HL-60 (cell line): ENCODE measurements around the gene PAMR1.

Experiments
- DNase-seq, 2 experiments: peaks; one replicate each; pipeline ENCODE4 v3.0.0-alpha.2; 2010 to 2020; ENCODE audit warnings: low read depth in 1 of 2, low spot score in 1 of 2
- H3K27ac ChIP-seq: fragments of 250-450 bp; sonication (Bioruptor Pico); replicated peaks from 2 replicates; pipeline ENCODE4 v1.5.1; 2020; ENCODE audit warnings: mild to moderate bottlenecking, moderate library complexity
- H3K27me3 ChIP-seq: fragments of 250-450 bp; sonication (Bioruptor Pico); 2 replicates; pipeline ENCODE4 v1.5.1; 2021; ENCODE audit warnings: mild to moderate bottlenecking, moderate library complexity; ENCODE audit not compliant: insufficient read depth, poor library complexity, severe bottlenecking
- H3K4me3 ChIP-seq: replicated peaks from 2 replicates; pipeline ENCODE4 v1.5.1; 2011; ENCODE audit warnings: mild to moderate bottlenecking, control low read depth, low read length; ENCODE audit not compliant: insufficient read depth
- GABPA ChIP-seq: IDR thresholded peaks from 2 replicates; pipeline ENCODE4 v1.6.1; 2012; ENCODE audit warnings: low read depth
- POLR2AphosphoS5 ChIP-seq: IDR thresholded peaks from 2 replicates; pipeline ENCODE4 v1.6.1; 2012; ENCODE audit warnings: low read depth
- SPI1 ChIP-seq: IDR thresholded peaks from 2 replicates; pipeline ENCODE4 v1.6.1; 2012; ENCODE audit warnings: low read depth, mild to moderate bottlenecking, borderline replicate concordance
- TF ChIP-seq, protein P1 (sequence below): IDR thresholded peaks from one replicate; pipeline ENCODE4 v1.5.1; 2011; ENCODE audit warnings: low read length, control low read depth, inconsistent platforms; ENCODE audit not compliant: insufficient read depth
- TF ChIP-seq, protein P2 (sequence below): IDR thresholded peaks from 2 replicates; pipeline ENCODE4 v1.6.1; 2012; ENCODE audit warnings: low read depth; ENCODE audit not compliant: insufficient replicate concordance

PAMR1 gene

DNA sequence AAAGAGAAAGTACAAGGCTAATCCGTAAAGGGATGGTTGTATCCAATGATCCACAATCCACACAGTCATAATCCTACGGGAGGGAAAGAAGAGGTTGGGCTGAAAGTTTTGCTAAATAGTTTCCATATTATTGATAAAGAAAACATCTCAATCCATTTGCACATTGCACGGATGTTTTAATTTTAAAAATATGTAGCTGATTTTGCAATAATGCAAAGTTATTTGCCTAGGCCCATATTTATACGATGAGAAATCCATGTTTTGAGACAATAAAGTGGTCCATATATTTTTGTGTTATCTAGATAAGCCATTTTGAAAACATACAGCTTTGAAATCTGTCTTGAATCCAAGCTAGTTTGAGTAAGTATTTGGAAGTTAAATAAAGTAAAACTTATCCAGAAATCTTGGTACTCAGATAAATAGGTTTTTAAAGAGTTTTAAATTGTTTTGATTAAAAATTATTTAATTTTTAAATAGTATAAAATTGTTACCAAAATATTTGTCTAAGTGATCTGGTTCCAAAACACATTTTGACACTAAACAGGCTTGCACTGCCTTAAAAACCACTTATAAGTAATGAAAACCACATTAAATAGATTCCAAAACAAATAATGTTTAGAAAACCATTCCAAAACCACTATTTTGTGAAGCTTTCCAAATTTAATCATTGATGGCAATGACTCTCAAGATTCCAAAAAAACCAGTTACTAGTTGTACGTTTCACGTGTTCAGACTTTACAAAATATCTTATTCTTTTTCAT, 38.2 kb upstream of the PAMR1 start:
- H3K4me3 ChIP-seq, result no peak overlapping the region
- TF ChIP-seq SPI1, result no peak
- TF ChIP-seq, protein P1, sequence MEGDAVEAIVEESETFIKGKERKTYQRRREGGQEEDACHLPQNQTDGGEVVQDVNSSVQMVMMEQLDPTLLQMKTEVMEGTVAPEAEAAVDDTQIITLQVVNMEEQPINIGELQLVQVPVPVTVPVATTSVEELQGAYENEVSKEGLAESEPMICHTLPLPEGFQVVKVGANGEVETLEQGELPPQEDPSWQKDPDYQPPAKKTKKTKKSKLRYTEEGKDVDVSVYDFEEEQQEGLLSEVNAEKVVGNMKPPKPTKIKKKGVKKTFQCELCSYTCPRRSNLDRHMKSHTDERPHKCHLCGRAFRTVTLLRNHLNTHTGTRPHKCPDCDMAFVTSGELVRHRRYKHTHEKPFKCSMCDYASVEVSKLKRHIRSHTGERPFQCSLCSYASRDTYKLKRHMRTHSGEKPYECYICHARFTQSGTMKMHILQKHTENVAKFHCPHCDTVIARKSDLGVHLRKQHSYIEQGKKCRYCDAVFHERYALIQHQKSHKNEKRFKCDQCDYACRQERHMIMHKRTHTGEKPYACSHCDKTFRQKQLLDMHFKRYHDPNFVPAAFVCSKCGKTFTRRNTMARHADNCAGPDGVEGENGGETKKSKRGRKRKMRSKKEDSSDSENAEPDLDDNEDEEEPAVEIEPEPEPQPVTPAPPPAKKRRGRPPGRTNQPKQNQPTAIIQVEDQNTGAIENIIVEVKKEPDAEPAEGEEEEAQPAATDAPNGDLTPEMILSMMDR, result no peak
- TF ChIP-seq, protein P2, sequence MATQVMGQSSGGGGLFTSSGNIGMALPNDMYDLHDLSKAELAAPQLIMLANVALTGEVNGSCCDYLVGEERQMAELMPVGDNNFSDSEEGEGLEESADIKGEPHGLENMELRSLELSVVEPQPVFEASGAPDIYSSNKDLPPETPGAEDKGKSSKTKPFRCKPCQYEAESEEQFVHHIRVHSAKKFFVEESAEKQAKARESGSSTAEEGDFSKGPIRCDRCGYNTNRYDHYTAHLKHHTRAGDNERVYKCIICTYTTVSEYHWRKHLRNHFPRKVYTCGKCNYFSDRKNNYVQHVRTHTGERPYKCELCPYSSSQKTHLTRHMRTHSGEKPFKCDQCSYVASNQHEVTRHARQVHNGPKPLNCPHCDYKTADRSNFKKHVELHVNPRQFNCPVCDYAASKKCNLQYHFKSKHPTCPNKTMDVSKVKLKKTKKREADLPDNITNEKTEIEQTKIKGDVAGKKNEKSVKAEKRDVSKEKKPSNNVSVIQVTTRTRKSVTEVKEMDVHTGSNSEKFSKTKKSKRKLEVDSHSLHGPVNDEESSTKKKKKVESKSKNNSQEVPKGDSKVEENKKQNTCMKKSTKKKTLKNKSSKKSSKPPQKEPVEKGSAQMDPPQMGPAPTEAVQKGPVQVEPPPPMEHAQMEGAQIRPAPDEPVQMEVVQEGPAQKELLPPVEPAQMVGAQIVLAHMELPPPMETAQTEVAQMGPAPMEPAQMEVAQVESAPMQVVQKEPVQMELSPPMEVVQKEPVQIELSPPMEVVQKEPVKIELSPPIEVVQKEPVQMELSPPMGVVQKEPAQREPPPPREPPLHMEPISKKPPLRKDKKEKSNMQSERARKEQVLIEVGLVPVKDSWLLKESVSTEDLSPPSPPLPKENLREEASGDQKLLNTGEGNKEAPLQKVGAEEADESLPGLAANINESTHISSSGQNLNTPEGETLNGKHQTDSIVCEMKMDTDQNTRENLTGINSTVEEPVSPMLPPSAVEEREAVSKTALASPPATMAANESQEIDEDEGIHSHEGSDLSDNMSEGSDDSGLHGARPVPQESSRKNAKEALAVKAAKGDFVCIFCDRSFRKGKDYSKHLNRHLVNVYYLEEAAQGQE, result no peak
- no peak for TF ChIP-seq POLR2AphosphoS5
- no peak for TF ChIP-seq GABPA
- H3K27ac ChIP-seq, result no peak overlapping the region

DNA sequence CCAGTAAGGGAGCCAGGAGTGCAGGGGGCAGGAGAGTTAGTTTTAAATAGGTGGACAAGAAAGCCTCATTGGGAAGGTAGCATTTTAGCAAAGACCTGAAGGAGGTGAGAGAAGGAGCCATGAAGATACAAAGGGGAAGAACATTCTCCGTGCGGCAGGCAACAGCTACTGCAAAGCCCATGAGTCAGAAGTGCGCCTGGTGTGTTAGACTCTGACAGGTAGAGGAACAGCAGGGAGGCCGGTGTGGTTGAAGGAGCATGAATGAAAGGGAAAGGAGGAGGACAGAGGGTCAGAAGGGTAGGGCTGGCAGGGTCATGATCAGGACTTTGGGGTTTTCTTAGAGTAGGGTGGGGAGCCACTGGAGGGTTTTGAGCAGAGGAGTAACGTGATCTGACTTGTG, 34.5 kb upstream of the PAMR1 start:
- Histone ChIP-seq H3K4me3 (no peak overlapping the region), H3K27ac (no peak overlapping the region), H3K27me3 (peaks cover 5% of the 10 kb centered on the region)
- no peak for DNase-seq
- no peak for TF ChIP-seq GABPA
- no peak for TF ChIP-seq SPI1
- no peak for TF ChIP-seq POLR2AphosphoS5
- TF ChIP-seq, protein P2, result no peak
- TF ChIP-seq, protein P1, result no peak

More for the DNA sequence above, 38.2 kb upstream of the PAMR1 start:
- no peak for DNase-seq
- peaks cover 4% of the 10 kb centered on the region for H3K27me3 ChIP-seq

DNA sequence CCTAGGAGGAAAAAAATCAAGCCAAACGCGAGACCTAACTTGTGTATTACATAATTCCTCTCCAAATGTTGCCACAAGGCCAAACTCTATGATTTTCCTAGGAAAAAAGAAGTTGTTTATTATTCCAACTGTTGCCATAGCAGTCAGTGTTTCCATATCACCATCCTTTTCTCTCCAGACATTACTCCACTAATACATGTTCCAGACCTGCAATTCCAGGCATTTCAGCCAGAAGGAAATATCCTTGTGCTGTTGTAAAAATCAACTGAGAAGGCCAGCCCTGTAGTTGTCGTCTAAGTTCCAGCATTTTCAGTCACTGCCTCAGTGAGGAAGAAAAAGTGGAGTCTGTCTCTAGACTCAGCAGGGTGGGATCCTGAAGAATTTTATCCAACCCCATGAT, 33.1 kb upstream of the PAMR1 start:
- no peak for DNase-seq
- peaks cover 7% of the 10 kb centered on the region for H3K27me3 ChIP-seq
- TF ChIP-seq POLR2AphosphoS5 (no peak), GABPA (no peak), SPI1 (no peak)
- TF ChIP-seq, protein P1, result no peak
- TF ChIP-seq, protein P2, result no peak
- no peak overlapping the region for H3K27ac ChIP-seq
- H3K4me3 ChIP-seq, result no peak overlapping the region
